ENCODE results near the gene STPG3. TPM values are rescaled to one million over a fixed set of nuclear protein-coding genes. Genes with fewer than 3 reads are reported as not detected.

Gene STPG3
- total and polyA plus RNA-seq, 2 experiments from 2014 or later: 0.95 to 3.3 TPM

GRCh38 chr9:137295238-137295811, 44.2 kb downstream of the STPG3 start:
- no peaks in the 10 kb centered on the region for H3K36me3 ChIP-seq
- H3K4me3 ChIP-seq: peak overlapping the region; percentile 35
- H3K27me3 ChIP-seq: peaks cover 43% of the 10 kb centered on the region
- peaks cover 13% of the 10 kb centered on the region for H3K4me1 ChIP-seq (ENCODE audit: low read depth)
- DNase-seq (ENCODE audit: low read depth in 1 of 2, low spot score in 1 of 2): peak; percentile 35 to 64
- H3K27ac ChIP-seq: no peak overlapping the region
- no peaks in the 10 kb centered on the region for H3K9me3 ChIP-seq (ENCODE audit: low read depth)
- peak; percentile 32 for TF ChIP-seq CTCF (IDR thresholded peaks at IDR 0.05; ENCODE audit: low read depth, low read length)

- DNase-seq (ENCODE audit: low read depth in 1 of 2, low spot score in 1 of 2): no peak
- Histone ChIP-seq H3K4me3 (peak overlapping the region; percentile 35), H3K9me3 (ENCODE audit: low read depth) (no peaks in the 10 kb centered on the region), H3K36me3 (no peaks in the 10 kb centered on the region), H3K4me1 (ENCODE audit: low read depth) (peaks cover 14% of the 10 kb centered on the region), H3K27me3 (peaks cover 43% of the 10 kb centered on the region), H3K27ac (no peak overlapping the region)
- no peak for TF ChIP-seq CTCF (IDR thresholded peaks at IDR 0.05; ENCODE audit: low read depth, low read length)
These were observed 45.0 kb downstream of the STPG3 start for GRCh38 chr9:137295849-137296669.

- H3K4me1 ChIP-seq (ENCODE audit: low read depth): peaks cover 14% of the 10 kb centered on the region
- TF ChIP-seq CTCF (IDR thresholded peaks at IDR 0.05; ENCODE audit: low read depth, low read length): no peak
- DNase-seq (ENCODE audit: low read depth in 1 of 2, low spot score in 1 of 2): peak in 1 of 2 donors; percentile 90
- H3K9me3 ChIP-seq (ENCODE audit: low read depth): no peaks in the 10 kb centered on the region
- H3K4me3 ChIP-seq: no peak overlapping the region
- peaks cover 43% of the 10 kb centered on the region for H3K27me3 ChIP-seq
- no peak overlapping the region for H3K27ac ChIP-seq
- no peaks in the 10 kb centered on the region for H3K36me3 ChIP-seq
These were observed 45.9 kb downstream of the STPG3 start for GRCh38 chr9:137296670-137297664.

- H3K36me3 ChIP-seq: no peaks in the 10 kb centered on the region
- H3K9me3 ChIP-seq (ENCODE audit: low read depth): no peaks in the 10 kb centered on the region
- peaks cover 48% of the 10 kb centered on the region for H3K27me3 ChIP-seq
- DNase-seq (ENCODE audit: low read depth in 1 of 2, low spot score in 1 of 2): no peak
- peaks cover 14% of the 10 kb centered on the region for H3K4me1 ChIP-seq (ENCODE audit: low read depth)
- TF ChIP-seq CTCF (IDR thresholded peaks at IDR 0.05; ENCODE audit: low read depth, low read length): no peak
- H3K27ac ChIP-seq: no peak overlapping the region
- H3K4me3 ChIP-seq: no peak overlapping the region
These were observed 46.9 kb downstream of the STPG3 start for GRCh38 chr9:137297966-137298365.
